Hematopoietic multipotent progenitor cell treated with erythropoietin and hydrocortisone succinate and interleukin-3 and kit ligand, for 17 days (in vitro differentiated cells): ENCODE measurements around the gene NFE2L2.
"Not testable (repeated sequence)": the region's sequence is repeated elsewhere in the genome, so short reads cannot be mapped to it uniquely, and the experiment has no call there.

ENCODE experiments used
- DNase-seq: peaks from one replicate; pipeline ENCODE4 v3.0.0-alpha.2; 2015; ENCODE audit warnings: low spot score

Gene NFE2L2

DNA sequence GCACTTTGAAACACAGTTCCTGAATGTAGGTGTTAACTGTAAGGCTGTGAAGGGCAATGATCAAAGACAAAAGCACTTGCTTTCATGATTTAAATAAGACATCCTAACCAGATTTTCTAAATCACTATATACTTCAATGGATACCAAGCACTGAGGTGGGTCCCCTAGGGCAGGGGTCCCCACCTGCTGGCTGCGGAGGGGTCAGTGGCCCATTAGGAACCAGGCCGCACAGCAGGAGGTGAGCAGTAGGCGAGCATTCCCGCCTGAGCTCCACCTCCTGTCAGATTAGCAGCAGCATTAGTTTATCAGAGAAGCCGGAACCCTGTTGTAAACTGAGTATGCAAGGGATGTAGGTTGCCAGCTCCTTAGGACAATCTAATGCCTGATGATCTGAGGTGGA lies 7.1 kb downstream of the NFE2L2 start:
- no peak for DNase-seq

- DNase-seq = no peak
Measured at GRCh38 chr2:177256695-177257094, 7.8 kb downstream of the NFE2L2 start.

GRCh38 chr2:177256026-177256425 lies 8.5 kb downstream of the NFE2L2 start:
- no peak for DNase-seq

GRCh38 chr2:177255227-177255601 lies 9.3 kb downstream of the NFE2L2 start:
- no peak for DNase-seq

GRCh38 chr2:177254433-177255226 lies 9.9 kb downstream of the NFE2L2 start:
- peak; percentile 58 for DNase-seq

GRCh38 chr2:177253704-177254103 lies 10.8 kb downstream of the NFE2L2 start:
- no peak for DNase-seq

- no peak for DNase-seq
Measured at GRCh38 chr2:177252808-177253531, 11.6 kb downstream of the NFE2L2 start.

DNA sequence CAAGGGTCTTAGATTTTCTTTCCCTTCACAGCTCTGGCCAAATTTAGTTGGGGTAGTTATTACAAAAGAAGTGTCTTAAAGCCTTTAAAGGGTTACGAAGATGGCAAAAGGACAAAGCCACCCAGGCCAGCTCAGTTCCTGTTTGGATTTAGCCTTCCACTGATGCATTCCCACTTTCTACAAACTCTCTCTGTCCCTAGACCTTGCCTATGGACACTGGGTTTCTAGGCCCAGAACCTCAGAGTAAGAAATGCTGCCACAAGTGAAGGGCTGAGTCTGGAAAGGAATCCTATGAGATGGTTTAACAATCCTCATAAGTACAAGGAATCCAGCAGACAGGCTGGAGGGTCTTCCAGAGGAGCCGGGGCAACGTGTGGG lies 13.4 kb downstream of the NFE2L2 start:
- DNase-seq = no peak

- DNase-seq = no peak
Measured at GRCh38 chr2:177250461-177250860, 14.1 kb downstream of the NFE2L2 start.

DNA sequence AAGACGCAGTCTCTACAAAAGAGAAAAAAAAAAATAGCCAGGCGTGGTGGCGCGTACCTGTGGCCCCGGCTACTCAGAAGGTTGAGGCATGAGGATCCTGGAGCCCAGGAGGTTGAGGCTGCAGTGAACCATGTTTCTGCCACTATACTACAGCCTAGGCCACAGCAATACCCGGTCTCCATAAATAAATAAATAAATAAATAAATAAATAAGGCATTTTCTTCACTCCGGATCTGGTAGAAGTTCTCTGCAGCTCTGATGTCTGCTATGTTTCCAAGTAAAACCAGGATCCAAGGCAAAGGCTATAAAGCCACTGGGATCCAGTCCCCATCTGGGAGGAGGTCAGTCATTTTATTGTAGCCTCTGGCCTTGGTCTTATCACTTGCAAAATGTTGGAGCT lies 15.5 kb downstream of the NFE2L2 start:
- DNase-seq = no peak

DNA sequence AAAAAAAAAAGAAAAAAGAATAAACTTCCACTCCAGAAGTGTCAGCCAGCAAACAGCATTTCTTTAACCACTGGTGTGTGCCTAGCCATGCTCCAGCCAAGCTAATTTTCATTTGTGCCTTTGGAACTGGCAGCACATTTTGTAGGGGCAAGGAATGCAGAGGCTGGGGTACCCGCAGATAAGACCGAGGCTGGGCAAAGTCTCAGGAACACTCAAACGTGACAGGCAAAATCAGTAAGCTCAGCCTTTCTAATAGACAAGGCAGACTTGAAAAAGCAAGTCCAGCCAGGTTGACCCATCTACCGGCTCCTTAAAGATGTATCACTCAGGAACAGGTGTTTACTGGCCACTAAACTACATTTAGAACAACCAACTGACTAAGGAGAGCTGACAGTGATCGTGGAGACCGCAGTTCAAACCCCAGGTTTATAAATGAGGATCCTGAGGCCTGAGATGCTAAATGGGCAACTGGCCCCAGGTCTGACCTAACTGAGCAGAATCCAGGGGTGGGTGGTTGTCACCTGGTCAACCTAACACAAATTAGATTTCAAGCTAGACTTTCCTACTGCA lies 16.7 kb downstream of the NFE2L2 start:
- no peak for DNase-seq

- not testable (repeated sequence) for DNase-seq
Measured at GRCh38 chr2:177246523-177247030, 17.9 kb downstream of the NFE2L2 start.

DNA sequence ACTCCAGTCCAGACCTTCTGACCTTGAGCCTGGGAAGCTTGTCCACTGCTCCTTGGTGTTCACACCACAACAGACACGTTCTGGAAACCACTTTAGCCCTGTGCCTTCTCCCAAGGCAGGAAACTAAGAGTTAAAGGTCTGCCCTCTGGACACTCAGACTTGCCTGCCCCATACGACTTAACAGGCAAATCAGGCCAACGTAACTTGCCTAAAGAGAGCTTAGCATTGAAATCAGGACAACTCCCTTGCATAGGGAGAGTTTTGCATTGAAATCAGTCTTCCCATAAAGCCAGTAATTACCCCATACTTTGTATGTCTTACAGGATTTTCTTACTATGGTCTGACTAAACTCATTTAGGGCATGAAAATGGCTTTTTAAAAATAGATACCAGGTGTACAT lies 18.5 kb downstream of the NFE2L2 start:
- no peak for DNase-seq

DNA sequence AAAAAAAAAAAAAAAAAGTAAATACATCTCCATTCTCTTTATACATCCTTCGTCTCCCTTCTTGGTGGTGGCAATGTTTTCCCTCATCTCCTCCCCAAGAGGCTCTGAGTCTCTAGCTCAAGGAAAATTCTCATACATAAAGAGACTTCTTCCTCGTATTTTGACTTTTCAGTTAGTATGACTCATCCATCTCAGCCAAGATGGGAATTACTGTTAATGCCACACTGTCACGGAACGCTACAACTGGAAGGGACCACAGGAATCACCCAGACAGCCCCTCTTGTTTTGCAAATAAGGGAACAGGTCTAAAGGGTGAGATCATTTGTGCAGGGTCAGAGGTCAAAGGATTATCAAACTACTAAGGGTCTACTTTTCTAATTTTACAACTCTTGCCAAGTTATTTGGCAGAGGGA lies 19.5 kb downstream of the NFE2L2 start:
- no peak for DNase-seq

DNA sequence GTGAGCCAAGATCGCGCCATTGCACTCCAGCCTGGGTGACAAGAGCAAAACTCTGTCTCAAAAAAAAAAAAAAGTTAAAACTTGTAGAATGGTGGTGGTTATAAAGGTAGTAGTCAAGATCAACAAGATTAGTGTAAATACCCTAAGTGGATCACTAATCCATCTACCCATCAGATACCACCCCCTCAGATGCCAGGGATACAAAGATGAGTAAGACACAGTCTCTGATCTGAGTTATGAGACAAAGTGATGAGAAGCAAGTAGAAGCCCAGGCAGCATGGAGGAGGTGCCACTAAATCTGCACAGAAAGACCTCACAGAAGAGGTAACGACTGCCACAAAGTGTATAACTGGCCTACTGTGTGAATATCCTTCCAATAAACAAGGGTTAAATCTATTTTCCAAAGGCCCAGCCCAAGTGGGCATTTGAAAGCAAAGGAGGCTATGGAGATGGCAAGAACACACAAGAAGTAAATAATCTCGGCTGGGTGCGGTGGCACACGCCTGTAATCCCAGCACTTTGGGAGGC lies 20.2 kb downstream of the NFE2L2 start:
- no peak for DNase-seq

- no peak for DNase-seq
Measured at GRCh38 chr2:177243476-177243875, 21.1 kb downstream of the NFE2L2 start.

DNA sequence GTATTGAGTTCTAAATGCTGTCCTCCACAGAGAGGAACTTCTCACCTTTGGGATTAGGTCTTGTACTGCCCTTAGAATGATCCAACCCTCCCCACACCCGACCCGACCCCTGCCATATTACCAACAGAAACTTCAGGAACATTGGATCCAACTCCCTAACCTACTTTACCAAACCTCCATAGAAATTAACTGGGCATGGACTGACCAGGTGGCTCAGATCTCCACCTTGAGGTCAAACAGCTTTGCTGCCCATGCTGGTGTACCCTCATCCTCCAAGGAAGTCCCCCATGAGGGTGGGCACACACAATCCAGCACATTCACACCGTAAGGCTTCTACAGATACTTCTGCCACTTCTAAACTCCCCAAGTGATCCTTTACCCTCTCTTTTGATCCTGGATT lies 21.5 kb downstream of the NFE2L2 start:
- DNase-seq = no peak

GRCh38 chr2:177242121-177242987 lies 22.2 kb downstream of the NFE2L2 start:
- DNase-seq = no peak

GRCh38 chr2:177241711-177242120 lies 22.8 kb downstream of the NFE2L2 start:
- DNase-seq = no peak

DNA sequence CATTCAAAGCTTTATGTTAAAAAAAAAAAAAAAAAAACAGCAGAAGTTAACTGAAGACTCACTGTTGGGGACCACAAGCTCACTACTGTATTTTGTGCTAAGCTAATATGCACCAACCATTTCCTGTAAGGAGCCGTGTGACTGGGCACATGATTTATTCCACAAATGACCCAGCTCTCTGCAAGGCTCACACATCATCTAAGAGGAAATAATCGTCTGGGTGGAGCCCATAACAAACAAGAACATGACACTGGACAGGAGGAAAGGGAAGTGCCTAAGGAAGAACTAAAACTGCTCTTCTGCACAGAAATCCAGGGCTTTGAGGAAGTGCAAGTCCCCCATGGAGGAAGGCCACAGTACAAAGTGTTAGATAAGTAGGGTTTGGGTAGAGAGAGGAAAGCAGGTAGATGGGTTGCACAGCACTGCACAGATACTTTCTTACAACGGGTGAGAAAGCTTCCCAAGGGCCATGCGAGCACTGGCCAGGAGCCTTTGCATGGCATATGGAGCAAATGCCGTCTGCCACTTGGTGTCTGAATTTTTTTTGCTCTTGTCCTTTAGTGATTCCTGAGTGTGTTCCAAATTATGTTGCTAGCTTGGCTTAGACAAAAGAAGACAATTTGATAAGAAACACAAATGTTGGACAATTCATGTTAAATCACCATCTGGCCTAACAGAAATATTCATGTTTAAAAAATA lies 24.4 kb downstream of the NFE2L2 start:
- no peak for DNase-seq

- DNase-seq = no peak
Measured at GRCh38 chr2:177239053-177239452, 25.5 kb downstream of the NFE2L2 start.
